HepG2 (cell line): Measurements from ENCODE around the gene ANTXR1. TPM values are rescaled to one million over a fixed set of nuclear protein-coding genes. Genes with fewer than 3 reads are reported as not detected.

Experiments used
- ATAC-seq: fragments of 200-7000 bp; cut with Tn5 transposase; 3 replicates; pipeline ENCODE4 v1.9.1; 2020; ENCODE audit warnings: mild to moderate bottlenecking, moderate library complexity
- BruUV-seq: library from RNA; stranded (reverse); fragments of 400-500 nt; replicated peaks from 2 replicates; lab custom pipeline; 2021; lab: Mats Ljungman, UMichigan
- CTCF ChIA-PET: fragments of 300-600 bp; formaldehyde crosslinking; extraction: SDS; loops from one replicate; lab custom pipeline; 2021; ENCODE audit warnings: low total read pairs, inconsistent platforms, low intra/inter-chr PET ratio; lab: Yijun Ruan, JAX
- POLR2A ChIA-PET: fragments of 350-600 bp; sonication (Branson Sonifier 250); formaldehyde crosslinking; loops from one replicate; lab custom pipeline; 2020; ENCODE audit warnings: antibody characterized with exemption, inconsistent platforms; lab: Yijun Ruan, JAX
- DNase-seq: peaks from one replicate; pipeline ENCODE4 v3.0.0-alpha.2; 2015; ENCODE audit warnings: low spot score
- FAIRE-seq: peaks from 3 replicates; lab custom pipeline; 2011; peaks lifted over from hg19 to GRCh38; lab: Jason Lieb, UNC
- H2AFZ ChIP-seq: one replicate; pipeline ENCODE4 v1.6.1; 2011; ENCODE audit warnings: low read length, inconsistent platforms
- H3K27ac ChIP-seq: fragments of 300-600 bp; 3 replicates; pipeline ENCODE4 v1.8.0; 2011; ENCODE audit warnings: mixed run types, mild to moderate bottlenecking, mixed read lengths, low read length, inconsistent platforms; ENCODE audit not compliant: insufficient read depth; ENCODE audit errors: extremely low read length
- H3K27me3 ChIP-seq, 2 experiments: fragments of 200-600 bp in 1 of 2; 2 replicates in 1 of 2; 3 replicates in 1 of 2; pipeline versions ENCODE4 v1.6.0 to v1.8.0; 2011; ENCODE audit warnings: low read length in 2 of 2, mild to moderate bottlenecking in 2 of 2, moderate library complexity in 2 of 2, inconsistent platforms in 1 of 2; ENCODE audit not compliant: insufficient read depth in 2 of 2, control insufficient read depth in 1 of 2
- H3K36me3 ChIP-seq, 2 experiments: fragments of 200-600 bp in 1 of 2; replicated peaks in 1 of 2; 2 replicates in 1 of 2; 3 replicates in 1 of 2; pipeline versions ENCODE4 v1.5.1 to v1.8.0; 2011; ENCODE audit warnings: low read length in 2 of 2, inconsistent platforms in 1 of 2; ENCODE audit not compliant: insufficient read depth in 2 of 2, control insufficient read depth in 1 of 2
- H3K4me1 ChIP-seq: 2 replicates; pipeline ENCODE4 v1.5.1; 2012; ENCODE audit warnings: low read length, inconsistent platforms; ENCODE audit not compliant: insufficient read depth
- H3K4me2 ChIP-seq: 2 replicates; pipeline ENCODE4 v1.6.0; 2011; ENCODE audit warnings: low read depth, low read length, inconsistent platforms
- H3K4me3 ChIP-seq, 3 experiments: fragments of 200-600 bp in 1 of 3; sonication (generic), shearing (Covaris generic) in 1 of 3; replicated peaks in 1 of 3; 2 replicates each; pipeline ENCODE4 v1.5.1; 2011 to 2016; ENCODE audit warnings: low read length in 3 of 3, inconsistent platforms in 2 of 3, low read depth in 2 of 3, mild to moderate bottlenecking in 2 of 3, control low read depth in 1 of 3, mixed read lengths in 1 of 3; ENCODE audit not compliant: insufficient read depth in 1 of 3
- H3K79me2 ChIP-seq: one replicate; pipeline ENCODE4 v1.6.1; 2011; ENCODE audit warnings: low read length, inconsistent platforms; ENCODE audit not compliant: insufficient read depth
- H3K9ac ChIP-seq: 2 replicates; pipeline ENCODE4 v1.6.0; 2011; ENCODE audit warnings: mild to moderate bottlenecking, low read depth, low read length, inconsistent platforms; ENCODE audit not compliant: insufficient read depth
- H3K9me3 ChIP-seq: 2 replicates; pipeline ENCODE4 v1.5.1; 2012; ENCODE audit warnings: mild to moderate bottlenecking, low read length
- H4K20me1 ChIP-seq: 2 replicates; pipeline ENCODE4 v1.6.0; 2011; ENCODE audit warnings: inconsistent platforms, mild to moderate bottlenecking, low read length, moderate library complexity; ENCODE audit not compliant: insufficient read depth
- ARID5B ChIP-seq: IDR thresholded peaks from 2 replicates; pipeline ENCODE4 v1.4.0; 2020; ENCODE audit warnings: mild to moderate bottlenecking, missing genetic modification reagents
- CEBPG ChIP-seq: IDR thresholded peaks from 2 replicates; pipeline ENCODE4 v1.6.1; 2016
- ZBTB3 ChIP-seq: sonication (generic); formaldehyde crosslinking; IDR thresholded peaks from 2 replicates; pipeline ENCODE4 v1.4.0; 2020; ENCODE audit warnings: low read depth, mild to moderate bottlenecking, moderate library complexity, missing genetic modification reagents, borderline replicate concordance
- in situ Hi-C: cut with HindIII; loops from 2 replicates; pipeline ENCODE4 v1.10.0; 2017; ENCODE audit warnings: low pct_unique_long_range_greater_than_20kb; ENCODE audit not compliant: extremely low pct_ligation_motif_present
- intact Hi-C: fragments of 100-400 bp; cut with micrococcal nuclease; formaldehyde crosslinking; loops from one replicate; pipeline ENCODE4 v1.10.0; 2022; ENCODE audit not compliant: unreplicated experiment
- polyA plus RNA-seq, 8 experiments: library from polyadenylated mRNA; depleted of rRNA in 3 of 8; stranded (reverse) in 7 of 8; unstranded in 1 of 8; fragments of >200 nt; fragmentation: Illumina TruSeq in 4 of 8; extraction: Trizol in 4 of 8; gene quantifications; 2 replicates each; pipeline versions ENCODE4 v1.2.1 to v1.2.3, GENCODE V29; 2011 to 2016; ENCODE audit warnings: low read depth in 4 of 8, missing spikeins in 1 of 8, mixed read lengths in 1 of 8; ENCODE audit not compliant: insufficient read depth in 1 of 8
- total RNA-seq, 5 experiments: library from RNA; depleted of rRNA; stranded (reverse); fragments of >200 nt; fragmentation: Illumina TruSeq; extraction: Trizol; gene quantifications; 2 replicates each; pipeline ENCODE4 v1.2.3, GENCODE V29; 2016; ENCODE audit warnings: low read depth in 1 of 5
- TF ChIP-seq, protein P1 (sequence below): sonication (generic); formaldehyde crosslinking; IDR thresholded peaks from 2 replicates; pipeline ENCODE4 v1.5.0; 2020; ENCODE audit warnings: mild to moderate bottlenecking, missing genetic modification reagents
- TF ChIP-seq, protein P2 (sequence below): IDR thresholded peaks from 2 replicates; pipeline ENCODE4 v1.6.1; 2016; ENCODE audit warnings: missing compliant biosample characterization, missing genetic modification reagents, borderline replicate concordance

The ANTXR1 gene
- total and polyA plus RNA-seq, 2 of the 13 experiments (the other 11 are each of a cell fraction or from before 2014, with no cell fraction given) = 4.5 to 12.7 TPM

DNA sequence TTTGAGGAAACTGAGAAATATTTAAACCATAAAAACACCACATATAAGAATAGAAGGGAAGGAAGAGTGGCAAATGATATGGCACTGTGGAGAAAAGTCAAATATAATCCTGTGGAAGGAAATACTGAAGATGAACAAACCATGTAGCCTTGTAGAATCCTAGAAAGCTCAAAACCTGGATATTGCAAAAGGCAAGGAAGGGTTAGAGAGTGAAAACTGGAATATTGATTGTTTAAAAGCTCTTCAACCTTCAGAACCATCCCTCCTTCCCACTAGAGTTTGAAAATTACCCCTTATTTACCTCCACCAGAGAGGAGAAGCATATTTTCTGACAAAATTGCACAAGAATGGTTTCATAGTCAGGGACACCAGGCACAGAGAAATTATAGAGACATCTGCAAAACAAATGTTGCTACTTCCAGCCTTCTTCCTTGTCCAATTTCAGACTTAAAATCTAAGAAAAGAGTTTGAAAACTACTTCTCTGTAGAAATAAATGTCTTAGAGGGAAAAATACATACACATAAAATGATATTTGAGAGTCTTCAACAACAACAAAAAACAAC, 48.0 kb downstream of the ANTXR1 start (continued):
- TF ChIP-seq, protein P1, sequence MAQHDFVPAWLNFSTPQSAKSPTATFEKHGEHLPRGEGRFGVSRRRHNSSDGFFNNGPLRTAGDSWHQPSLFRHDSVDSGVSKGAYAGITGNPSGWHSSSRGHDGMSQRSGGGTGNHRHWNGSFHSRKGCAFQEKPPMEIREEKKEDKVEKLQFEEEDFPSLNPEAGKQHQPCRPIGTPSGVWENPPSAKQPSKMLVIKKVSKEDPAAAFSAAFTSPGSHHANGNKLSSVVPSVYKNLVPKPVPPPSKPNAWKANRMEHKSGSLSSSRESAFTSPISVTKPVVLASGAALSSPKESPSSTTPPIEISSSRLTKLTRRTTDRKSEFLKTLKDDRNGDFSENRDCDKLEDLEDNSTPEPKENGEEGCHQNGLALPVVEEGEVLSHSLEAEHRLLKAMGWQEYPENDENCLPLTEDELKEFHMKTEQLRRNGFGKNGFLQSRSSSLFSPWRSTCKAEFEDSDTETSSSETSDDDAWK (CRISPR knock-in tag) = no peak
- TF ChIP-seq ARID5B (CRISPR knock-in tag) (peak; percentile 28; the same call in 1 of the 2 replicates), CEBPG (CRISPR knock-in tag) (peak; percentile 34; the same call in 1 of the 2 replicates)

GRCh38 chr2:69061525-69061924, 48.5 kb downstream of the ANTXR1 start:
- TF ChIP-seq ZBTB3 (CRISPR knock-in tag) = 0 out of 2 replicates have a peak, but pooled peaks have one; percentile 44
- TF ChIP-seq, protein P2, sequence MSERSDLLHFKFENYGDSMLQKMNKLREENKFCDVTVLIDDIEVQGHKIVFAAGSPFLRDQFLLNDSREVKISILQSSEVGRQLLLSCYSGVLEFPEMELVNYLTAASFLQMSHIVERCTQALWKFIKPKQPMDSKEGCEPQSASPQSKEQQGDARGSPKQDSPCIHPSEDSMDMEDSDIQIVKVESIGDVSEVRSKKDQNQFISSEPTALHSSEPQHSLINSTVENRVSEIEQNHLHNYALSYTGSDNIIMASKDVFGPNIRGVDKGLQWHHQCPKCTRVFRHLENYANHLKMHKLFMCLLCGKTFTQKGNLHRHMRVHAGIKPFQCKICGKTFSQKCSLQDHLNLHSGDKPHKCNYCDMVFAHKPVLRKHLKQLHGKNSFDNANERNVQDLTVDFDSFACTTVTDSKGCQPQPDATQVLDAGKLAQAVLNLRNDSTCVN = no peak
- TF ChIP-seq, all 625 proteins: peak for 1
- ATAC-seq (no peak), DNase-seq (no peak), FAIRE-seq (no peak)
- intact Hi-C loops = no loop called here
- peaks cover 35% of the 10 kb centered on the region for H3K4me1 ChIP-seq
- in situ Hi-C loops = no loop called here
- no peak overlapping the region; a peak in 1 of 6 replicates for H3K4me3 ChIP-seq
- no TSS peak for BruUV-seq
- ChIA-PET CTCF (no interaction called here), POLR2A (interaction anchor here (2.4 kb wide), 1 partner anchor 21 kb away, joined by 11 read pairs; no protein-coding TSS in a partner anchor)
- H3K4me2 ChIP-seq = peak overlapping the region; percentile 50
- H3K36me3 ChIP-seq = no peaks in the 10 kb centered on the region
- peak overlapping the region; percentile 48 for H3K27ac ChIP-seq
- no peaks in the 10 kb centered on the region for H4K20me1 ChIP-seq
- peaks cover 7% of the 10 kb centered on the region; the same call in 1 of the 2 replicates for H3K9me3 ChIP-seq
- H2AFZ ChIP-seq = no peak overlapping the region
- H3K27me3 ChIP-seq = no peaks in the 10 kb centered on the region
- H3K79me2 ChIP-seq = no peaks in the 10 kb centered on the region
- no peak overlapping the region for H3K9ac ChIP-seq
